ENCODE results near the gene PAXX. TPM values are rescaled to one million over a fixed set of nuclear protein-coding genes. Genes with fewer than 3 reads are reported as not detected.

PAXX gene
- total RNA-seq, 1 experiment from 2014 or later, result 89.0 TPM

- Histone ChIP-seq H3K9ac (ENCODE audit: low read length) (no peak overlapping the region), H3K9me2 (ENCODE audit: insufficient read depth) (no peaks in the 10 kb centered on the region), H3K36me3 (ENCODE audit: control insufficient read depth in 1 of 2, insufficient read depth in 2 of 2, low read length in 2 of 2) (no peaks in the 10 kb centered on the region), H4K20me1 (ENCODE audit: insufficient read depth) (no peaks in the 10 kb centered on the region), H3K4me3 (replicated peaks in 1 of 2; ENCODE audit: low read depth in 1 of 2, low read length in 2 of 2) (no peak overlapping the region), H3K4me2 (ENCODE audit: low read length) (peak overlapping the region; percentile 19; the same call in 1 of the 2 replicates), H3K4me1 (ENCODE audit: control insufficient read depth in 1 of 2, insufficient read depth in 2 of 2, low read length in 2 of 2) (peaks cover 2 to 32% of the 10 kb centered on the region in 2 experiments; a peak in 3 of 4 replicates), H3K9me3 (ENCODE audit: control insufficient read depth in 1 of 2, insufficient read depth in 1 of 2, low read depth in 1 of 2, low read length in 2 of 2) (no peaks in the 10 kb centered on the region), H3K27me3 (ENCODE audit: insufficient read depth, low read length) (no peaks in the 10 kb centered on the region), H3K27ac (ENCODE audit: low read depth, low read length) (no peak overlapping the region), H3K79me2 (ENCODE audit: insufficient read depth, low read length) (no peaks in the 10 kb centered on the region), H2AFZ (ENCODE audit: low read depth, low read length, poor library complexity, severe bottlenecking) (no peak overlapping the region)
- BruUV-seq (replicated peaks), result no TSS peak
- CTCF ChIA-PET, result interaction anchor here (0.6 to 3.0 kb wide), 6 partner anchors 11 to 137 kb away, joined by 3 to 11 read pairs (median 4); no protein-coding TSS in a partner anchor
- POLR2A ChIA-PET, result interaction anchor here (1.0 to 1.4 kb wide), 4 partner anchors 10 to 75 kb away, joined by 3 to 6 read pairs (median 5); partner anchors contain the start of genes ENTPD2 and PAXX
- RAD21 ChIA-PET (ENCODE audit: low non-redundant PET in 1 of 2, low total read pairs in 2 of 2, uncharacterized antibody in 2 of 2, unreplicated experiment in 2 of 2), result no interaction called here
- DNase-seq (ENCODE audit: low read depth, low spot score) (no peak), ATAC-seq (peak; percentile 21)
- intact Hi-C loops (cut with micrococcal nuclease), result no loop called here
- no peak for TF ChIP-seq POLR2A (IDR thresholded peaks at IDR 0.05; ENCODE audit: borderline replicate concordance, extremely low read depth, insufficient read depth, insufficient read length)
- no peak for TF ChIP-seq CBX3 (IDR thresholded peaks at IDR 0.05; ENCODE audit: low read depth)
- TF ChIP-seq JUND (IDR thresholded peaks at IDR 0.05), result no peak
- no peak for TF ChIP-seq CTCF (IDR thresholded peaks at IDR 0.05 in 2 of 3, conservative IDR thresholded peaks at IDR 0.05 in 1 of 3; ENCODE audit: borderline replicate concordance in 1 of 3, insufficient read depth in 1 of 3, low read depth in 2 of 3, low read length in 2 of 3)
- no peak for TF ChIP-seq ZFX (IDR thresholded peaks at IDR 0.05)
- no peak for TF ChIP-seq EGR1 (IDR thresholded peaks at IDR 0.05; ENCODE audit: low read depth)
- TF ChIP-seq EZH2 (IDR thresholded peaks at IDR 0.05), result no peak
- TF ChIP-seq YY1 (IDR thresholded peaks at IDR 0.05; ENCODE audit: extremely low read depth, insufficient replicate concordance, low read depth, low read length), result no peak
- TF ChIP-seq TCF7L2 (IDR thresholded peaks at IDR 0.05; ENCODE audit: borderline replicate concordance, extremely low read depth, insufficient read depth, insufficient read length), result no peak
- TF ChIP-seq MAX (IDR thresholded peaks at IDR 0.05), result no peak
- TF ChIP-seq ZNF274 (IDR thresholded peaks at IDR 0.05; ENCODE audit: low read depth, low read length), result no peak
Observed at GRCh38 chr9:136978865-136979544, 13.2 kb upstream of the PAXX start.

Data from HCT116 (cell line).